Measurements from ENCODE around the gene MOV10L1.

DNA sequence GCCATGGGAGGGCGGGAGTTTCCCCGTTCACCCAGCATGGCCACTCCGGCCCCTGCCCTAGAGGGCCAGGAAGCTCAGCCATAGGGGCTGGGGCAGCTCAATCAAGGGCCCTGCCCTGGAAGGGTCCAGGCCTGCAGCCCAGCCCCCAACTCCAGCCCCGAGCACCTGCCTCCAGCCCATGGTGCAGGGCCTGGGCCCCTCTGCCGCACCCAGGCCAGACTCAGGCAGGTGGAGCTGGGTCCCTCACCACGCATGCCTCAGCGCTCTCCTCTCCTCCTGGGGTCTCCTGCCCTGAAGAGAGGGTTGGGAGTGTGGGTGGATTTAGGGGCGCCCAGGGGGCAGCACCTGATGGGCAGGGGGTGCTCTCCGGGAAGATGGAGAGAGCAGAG lies 17.6 kb upstream of the MOV10L1 start:
- TF ChIP-seq, protein P1, sequence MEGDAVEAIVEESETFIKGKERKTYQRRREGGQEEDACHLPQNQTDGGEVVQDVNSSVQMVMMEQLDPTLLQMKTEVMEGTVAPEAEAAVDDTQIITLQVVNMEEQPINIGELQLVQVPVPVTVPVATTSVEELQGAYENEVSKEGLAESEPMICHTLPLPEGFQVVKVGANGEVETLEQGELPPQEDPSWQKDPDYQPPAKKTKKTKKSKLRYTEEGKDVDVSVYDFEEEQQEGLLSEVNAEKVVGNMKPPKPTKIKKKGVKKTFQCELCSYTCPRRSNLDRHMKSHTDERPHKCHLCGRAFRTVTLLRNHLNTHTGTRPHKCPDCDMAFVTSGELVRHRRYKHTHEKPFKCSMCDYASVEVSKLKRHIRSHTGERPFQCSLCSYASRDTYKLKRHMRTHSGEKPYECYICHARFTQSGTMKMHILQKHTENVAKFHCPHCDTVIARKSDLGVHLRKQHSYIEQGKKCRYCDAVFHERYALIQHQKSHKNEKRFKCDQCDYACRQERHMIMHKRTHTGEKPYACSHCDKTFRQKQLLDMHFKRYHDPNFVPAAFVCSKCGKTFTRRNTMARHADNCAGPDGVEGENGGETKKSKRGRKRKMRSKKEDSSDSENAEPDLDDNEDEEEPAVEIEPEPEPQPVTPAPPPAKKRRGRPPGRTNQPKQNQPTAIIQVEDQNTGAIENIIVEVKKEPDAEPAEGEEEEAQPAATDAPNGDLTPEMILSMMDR (IDR thresholded peaks at IDR 0.05) = no peak
- TF ChIP-seq POLR2A (IDR thresholded peaks at IDR 0.05) = no peak

Measured in thyroid gland (tissue), 4 donors.